NOMO-1 treated with dmso at 0.1 percent for 144 hours (cell line): Measurements from ENCODE around the gene RAB12.
"Not testable (repeated sequence)": the region's sequence is repeated elsewhere in the genome, so short reads cannot be mapped to it uniquely, and the experiment has no call there.

Source experiments
- DNase-seq: peaks from one replicate; lab custom pipeline; 2025; ENCODE audit not compliant: unreplicated experiment; lab: John Stamatoyannopoulos, UW

RAB12 gene, protein sequence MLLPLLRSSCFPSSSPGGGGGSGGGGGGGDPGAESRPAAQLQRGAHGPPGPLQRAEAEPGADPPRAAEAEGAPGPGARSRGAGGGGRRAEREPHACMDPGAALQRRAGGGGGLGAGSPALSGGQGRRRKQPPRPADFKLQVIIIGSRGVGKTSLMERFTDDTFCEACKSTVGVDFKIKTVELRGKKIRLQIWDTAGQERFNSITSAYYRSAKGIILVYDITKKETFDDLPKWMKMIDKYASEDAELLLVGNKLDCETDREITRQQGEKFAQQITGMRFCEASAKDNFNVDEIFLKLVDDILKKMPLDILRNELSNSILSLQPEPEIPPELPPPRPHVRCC

DNA sequence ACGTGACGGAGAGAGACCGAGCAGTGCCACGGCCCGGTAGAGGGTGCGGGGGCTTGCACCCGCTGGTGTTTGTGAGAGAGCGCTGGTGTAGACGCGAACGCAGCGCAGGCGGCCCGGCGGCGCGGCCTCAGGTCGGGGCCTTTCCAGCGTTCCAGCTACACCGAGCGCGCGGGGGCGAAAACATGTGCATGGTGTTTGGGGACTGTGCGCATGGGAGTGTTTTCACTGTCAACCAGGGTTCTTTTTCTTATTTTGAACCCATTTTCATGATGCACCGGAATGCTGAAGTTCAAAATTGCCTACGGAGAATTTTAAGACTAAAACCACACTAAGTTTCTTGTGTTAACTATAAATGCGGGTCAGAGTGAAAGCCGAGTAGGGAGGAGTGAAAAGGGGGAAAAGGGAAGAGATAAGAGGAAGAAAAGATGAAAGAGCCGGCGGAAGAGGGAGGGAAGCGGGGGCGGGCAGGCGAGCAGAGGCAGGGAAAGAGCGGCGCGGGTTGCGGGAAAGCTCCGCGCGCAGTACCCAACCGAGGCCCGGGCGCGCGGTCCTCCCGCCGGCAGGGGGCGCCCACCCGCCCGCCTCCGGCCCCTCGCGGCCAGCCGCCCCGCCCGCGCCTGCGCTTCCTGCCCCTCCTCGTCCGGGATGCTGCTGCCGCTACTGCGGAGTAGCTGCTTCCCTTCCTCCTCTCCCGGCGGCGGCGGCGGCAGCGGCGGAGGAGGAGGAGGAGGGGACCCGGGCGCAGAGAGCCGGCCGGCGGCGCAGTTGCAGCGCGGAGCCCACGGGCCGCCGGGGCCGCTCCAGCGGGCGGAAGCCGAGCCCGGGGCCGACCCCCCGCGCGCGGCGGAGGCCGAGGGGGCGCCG, at the start of gene RAB12:
Gene RAB12 (plus strand): TSS at position 643 of the 864 bp plus-strand sequence. CDS start 3 bp downstream, at position 646.
- peak; percentile 72 for DNase-seq

DNA sequence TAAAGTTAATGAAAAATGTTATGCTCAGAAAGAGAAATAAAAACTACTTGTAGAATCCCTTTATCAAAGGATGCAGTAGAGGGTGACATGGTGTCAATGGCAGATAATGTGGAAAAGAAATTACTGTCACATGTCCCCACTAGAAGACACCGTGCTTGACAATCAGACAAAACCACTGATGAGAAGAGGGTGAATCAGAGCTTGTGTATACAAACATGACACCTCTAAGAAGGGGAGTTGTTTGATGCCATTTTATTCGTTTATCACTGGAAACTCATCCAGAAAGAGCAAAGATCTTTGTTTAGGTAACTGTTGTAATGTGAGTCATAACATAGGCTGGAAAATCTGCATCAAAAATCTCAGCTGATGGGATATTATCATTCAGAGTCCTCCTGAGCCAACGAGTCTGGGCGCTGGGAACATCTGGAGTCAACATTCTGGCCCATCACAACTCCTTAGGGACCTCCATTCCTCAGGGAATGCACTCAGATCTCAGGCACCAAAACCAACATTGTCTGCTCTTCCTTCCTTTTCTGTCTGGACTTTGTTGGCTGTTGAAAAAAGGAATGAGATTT, 49.5 kb upstream of the RAB12 start:
- DNase-seq = no peak

DNA sequence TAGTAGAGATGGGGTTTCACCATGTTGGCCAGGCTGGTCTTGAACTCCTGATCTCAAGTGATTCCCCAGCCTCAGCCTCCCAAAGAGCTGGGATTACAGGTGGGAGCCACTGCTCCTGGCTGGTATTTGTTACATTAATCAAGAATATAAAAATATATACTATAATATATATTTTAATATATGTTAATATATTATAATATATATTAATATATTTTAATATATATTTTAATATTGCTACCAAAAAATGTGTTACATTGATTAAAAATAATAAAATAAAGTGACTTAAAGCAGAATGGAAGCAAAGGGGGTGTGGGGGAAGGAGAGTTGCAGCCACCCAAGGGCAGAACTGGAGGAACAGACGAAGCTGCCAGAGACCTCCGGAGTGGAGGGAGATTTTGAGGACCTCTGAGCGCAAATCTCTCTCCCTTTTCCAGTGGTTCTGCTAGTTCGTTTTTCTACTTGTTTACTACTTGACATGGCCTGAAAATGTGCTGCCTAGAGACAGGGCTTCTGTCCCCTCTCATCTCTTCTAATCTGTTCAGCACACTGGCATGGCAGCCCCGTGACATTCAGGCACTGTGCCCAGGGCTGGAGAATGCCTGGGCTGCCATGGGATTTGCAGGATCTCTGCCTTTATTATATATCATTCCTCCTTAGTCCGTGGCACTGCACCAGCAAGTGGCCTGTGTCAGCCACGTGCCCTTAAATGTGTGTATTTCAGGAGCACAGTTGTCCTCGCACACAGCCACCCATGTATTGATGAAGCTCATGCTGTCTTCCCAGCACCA, 47.9 kb upstream of the RAB12 start:
- no peak for DNase-seq

DNA sequence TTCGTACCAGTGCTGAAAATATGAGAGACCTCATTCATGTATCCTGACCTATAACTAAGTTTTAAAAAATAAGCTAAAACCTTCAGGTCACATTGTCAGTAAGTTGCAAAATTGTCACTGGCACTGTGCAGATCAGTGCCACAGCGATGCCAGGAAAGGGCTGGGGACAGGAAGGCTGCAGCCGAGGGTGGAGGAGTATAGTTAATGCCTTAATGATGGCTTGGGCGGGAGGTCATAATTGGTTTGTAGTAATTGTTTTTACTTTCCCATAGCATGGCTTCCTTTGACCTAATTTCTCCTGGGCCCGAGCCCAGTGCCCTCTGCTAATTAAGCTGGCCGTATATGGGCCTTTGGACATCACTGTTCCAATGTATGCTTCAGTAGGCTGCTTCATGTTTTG, 47.2 kb upstream of the RAB12 start:
- no peak for DNase-seq

DNA sequence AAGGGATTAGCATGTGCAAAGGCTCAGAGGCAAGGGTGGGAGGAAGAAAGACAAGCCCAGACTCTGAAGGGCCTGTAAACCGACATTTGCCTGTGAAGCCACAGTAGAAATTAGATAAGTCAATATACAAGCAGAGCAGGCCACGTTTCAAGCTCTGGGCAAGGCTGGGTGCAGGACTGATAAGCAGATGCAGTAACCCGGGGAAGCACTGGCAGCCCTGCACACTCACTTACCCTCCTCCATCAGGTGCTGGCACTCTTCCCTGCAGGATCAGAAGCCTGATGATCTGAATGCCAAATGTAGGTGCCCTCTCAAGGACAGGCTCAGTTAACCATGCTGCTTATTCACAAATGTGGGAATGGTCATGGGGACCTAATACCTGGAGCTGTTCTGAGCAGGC, 46.3 kb upstream of the RAB12 start:
- DNase-seq = no peak

DNA sequence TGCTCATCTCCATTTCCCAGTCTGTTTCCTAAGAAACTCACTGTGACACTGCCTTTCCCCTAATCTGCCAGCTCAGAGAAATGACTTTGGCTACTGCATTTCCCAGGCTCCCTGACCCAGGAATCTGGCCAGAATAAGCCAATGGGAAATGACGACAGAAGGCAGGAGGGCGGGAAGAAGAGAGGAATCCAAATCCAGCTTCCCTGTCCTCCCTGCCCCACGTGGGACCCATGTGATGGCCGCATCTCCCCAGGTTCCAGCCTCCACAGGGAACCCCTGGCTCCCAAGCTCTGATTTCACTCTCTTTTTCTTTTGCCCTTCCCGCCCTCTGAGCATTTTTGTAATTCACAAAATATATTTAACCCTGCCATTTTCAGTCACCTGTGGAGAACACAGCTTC, 37.8 kb upstream of the RAB12 start:
- DNase-seq = no peak

DNA sequence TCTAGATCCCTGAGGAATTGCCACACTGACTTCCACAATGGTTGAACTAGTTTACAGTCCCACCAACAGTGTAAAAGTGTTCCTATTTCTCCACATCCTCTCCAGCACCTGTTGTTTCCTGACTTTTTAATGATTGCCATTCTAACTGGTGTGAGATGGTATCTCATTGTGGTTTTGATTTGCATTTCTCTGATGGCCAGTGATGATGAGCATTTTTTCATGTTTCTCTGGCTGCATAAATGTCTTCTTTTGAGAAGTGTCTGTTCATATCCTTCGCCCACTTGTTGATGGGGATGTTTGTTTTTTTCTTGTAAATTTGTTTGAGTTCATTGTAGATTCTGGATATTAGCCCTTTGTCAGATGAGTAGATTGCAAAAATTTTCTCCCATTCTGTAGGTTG, 35.5 kb upstream of the RAB12 start:
- DNase-seq = not testable (repeated sequence)

DNA sequence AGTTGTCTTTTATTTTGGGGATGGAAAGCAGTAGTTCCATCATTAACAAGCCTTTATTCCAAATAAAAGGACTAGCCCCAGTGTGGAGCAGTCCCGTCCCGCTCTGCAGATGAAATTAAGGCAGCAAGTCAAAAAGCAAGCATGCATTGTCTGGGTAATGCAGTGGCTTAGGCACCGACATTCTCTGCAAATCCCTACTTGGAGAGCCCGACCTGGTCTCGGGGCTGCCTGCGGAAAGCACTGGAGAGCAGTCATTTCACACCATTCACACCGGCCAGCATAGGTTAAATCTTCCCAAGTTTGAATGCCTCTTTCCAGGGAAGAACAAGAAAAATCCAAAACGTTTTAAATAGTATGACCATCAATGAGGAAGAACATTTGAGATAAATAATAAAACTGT, 24.4 kb upstream of the RAB12 start:
- DNase-seq = no peak

DNA sequence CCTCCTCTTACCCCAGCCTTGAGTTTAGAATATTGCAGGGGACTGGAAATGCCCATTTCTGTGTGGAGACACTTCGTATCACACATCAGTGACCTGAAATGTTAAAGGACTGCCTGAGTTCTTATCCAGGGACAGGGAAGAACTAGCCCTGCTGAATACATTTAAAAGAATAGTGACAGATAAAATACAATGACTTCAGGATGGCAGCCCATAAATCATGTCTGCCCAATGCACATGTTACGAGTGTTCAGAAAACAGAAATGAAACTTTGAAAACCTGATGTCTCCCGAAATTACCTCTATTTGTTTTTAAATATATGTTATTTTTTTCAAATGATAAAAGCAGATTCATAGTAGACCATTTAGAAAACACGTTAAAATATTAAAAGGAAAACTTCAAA, 22.3 kb upstream of the RAB12 start:
- no peak for DNase-seq

DNA sequence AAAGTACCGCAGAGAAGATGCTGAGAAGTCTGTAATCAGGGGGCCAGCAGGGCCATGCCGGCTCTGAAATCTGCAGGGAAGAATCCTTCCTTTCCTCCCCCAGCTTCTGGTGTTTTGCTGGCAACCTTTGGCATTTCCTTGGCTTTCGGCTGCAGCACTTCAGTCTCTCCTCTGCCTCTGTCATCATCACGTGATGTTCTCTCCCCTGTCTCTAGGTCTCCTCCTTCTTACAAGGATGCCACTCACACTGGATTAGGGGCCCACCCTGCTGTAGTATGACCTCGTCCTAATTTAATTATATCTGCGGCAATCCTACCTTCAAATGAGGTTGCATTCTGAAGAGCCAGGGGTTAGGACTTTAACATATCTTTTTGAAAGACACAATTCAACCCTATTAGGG, 13.8 kb upstream of the RAB12 start:
- no peak for DNase-seq

DNA sequence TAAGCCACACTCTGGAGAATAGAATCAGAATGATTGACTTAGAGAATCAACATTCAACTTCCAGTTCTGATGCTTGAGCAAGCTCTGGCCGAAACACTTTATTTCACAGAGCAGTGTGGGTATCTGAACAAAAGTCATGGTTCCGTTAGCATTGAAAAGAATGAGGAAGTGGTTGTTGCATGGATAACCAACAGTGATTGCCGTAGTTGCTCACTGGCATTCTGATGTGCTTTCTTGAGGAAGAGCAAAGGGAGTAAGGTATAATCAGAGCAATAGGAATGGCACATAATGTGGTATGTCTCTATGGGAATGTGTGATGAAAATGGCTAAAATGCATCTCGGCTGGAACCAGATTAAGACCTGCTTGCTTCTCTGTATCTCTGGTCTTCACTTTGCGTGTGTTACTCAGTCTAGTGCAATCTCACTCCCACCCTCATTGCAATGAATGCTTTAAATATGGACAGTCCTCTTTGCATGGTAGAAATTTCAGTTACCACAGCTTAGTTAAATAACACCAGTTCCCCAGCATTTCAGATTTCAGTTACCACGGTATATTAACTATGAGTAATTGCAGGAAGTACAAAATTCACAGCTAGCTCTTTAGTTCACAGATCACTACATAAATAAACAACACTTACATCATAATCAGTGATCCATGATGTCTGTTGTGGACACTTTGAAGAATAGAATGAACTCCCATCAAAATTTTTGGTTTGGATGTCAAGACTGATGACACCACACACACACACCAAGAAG, 7.8 kb upstream of the RAB12 start:
- DNase-seq = peak; percentile 55

DNA sequence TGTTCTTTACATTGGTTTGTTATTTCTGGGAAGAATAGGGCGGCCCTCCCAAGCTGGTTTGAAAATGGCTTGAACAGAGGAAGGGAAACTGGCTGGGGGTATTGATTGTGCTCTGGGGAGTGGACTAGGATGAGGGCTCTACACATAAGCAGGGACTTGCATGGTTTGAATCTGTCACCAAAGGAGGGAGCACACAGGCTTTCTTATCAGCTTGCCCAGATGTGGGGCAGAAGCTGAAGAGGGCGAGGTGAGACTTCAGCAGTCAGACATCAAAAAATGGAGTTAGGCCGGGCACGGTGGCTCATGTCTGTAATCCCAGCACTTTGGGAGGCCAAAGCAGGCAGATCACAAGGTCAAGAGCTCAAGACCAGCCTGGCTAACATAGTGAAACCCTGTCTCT, 7.2 kb upstream of the RAB12 start:
- DNase-seq = no peak

DNA sequence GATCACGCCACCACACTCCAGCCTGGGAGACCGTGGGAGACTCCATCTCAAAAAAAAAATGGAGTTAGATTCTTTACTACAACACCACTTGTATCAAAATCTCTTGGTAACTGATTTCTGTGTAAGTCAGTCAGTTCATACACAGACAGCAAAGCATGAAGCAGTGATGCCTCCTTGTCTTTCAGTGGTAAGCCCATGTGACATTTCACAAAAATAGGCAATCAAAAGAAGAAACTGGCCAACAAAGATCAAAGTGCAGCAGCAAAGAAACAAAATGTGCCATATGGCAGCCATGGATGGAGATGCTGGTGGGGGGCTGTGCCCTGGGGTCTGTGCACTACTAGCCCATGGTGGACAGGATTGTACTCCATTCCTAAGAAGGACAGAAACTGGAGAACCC, 6.7 kb upstream of the RAB12 start:
- DNase-seq = no peak

DNA sequence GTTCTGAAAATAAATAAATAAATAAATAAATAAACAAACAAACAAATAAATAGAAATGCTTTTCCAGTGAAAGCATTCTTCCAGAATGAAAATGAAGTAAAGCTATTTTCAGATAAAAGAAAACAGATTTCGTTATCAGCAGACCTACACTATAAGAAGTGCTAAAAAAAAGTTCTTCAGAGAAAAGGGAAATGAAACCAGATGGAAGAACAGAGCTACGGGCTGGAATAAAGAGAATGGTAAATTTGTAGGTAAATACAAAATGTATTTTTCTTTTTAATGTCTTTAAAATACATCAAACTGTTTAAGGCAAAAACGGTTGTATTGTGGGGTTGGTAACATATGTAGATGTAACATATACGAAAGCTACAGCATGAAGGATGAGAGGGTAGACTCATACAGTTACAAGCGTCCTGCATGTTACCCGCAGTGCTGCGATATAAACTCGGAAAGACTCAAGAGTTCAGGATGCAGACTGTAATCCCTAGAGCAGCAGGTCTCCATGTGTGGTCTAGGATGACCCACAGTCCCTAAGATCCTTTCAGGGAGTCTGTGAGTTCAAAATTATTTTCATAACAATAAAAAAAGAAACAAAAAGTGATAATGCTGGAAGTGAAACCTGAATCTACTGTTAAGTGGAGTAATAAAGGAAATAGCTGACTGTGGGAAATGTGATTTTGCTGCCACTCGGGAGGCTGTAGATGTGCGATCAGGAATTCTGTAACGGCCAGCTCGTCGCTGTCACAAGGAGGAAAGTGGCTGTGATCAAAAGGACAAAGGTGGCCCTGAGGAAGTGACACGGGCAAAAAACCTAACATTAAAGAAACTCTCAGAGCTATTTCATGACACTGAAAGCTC, 5.3 kb upstream of the RAB12 start:
- DNase-seq = peak; percentile 34

DNA sequence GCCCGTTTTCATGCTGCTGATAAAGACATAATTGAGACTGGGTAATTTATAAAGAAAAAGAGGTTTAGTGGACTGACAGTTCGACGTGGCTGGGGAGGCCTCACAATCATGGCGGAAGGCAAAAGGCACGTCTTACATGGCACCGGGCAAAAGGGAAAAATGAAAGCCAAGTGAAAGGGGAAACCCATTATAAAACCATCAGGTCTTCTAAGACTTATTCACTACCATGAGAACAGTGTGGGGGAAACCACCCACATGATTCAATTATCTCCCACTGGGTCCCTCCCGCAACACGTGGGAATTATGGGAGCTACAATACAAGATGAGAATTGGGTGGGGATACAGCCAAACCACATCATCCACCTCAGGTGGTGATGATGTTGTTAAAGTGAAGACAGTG, 3.3 kb upstream of the RAB12 start:
- DNase-seq = no peak

DNA sequence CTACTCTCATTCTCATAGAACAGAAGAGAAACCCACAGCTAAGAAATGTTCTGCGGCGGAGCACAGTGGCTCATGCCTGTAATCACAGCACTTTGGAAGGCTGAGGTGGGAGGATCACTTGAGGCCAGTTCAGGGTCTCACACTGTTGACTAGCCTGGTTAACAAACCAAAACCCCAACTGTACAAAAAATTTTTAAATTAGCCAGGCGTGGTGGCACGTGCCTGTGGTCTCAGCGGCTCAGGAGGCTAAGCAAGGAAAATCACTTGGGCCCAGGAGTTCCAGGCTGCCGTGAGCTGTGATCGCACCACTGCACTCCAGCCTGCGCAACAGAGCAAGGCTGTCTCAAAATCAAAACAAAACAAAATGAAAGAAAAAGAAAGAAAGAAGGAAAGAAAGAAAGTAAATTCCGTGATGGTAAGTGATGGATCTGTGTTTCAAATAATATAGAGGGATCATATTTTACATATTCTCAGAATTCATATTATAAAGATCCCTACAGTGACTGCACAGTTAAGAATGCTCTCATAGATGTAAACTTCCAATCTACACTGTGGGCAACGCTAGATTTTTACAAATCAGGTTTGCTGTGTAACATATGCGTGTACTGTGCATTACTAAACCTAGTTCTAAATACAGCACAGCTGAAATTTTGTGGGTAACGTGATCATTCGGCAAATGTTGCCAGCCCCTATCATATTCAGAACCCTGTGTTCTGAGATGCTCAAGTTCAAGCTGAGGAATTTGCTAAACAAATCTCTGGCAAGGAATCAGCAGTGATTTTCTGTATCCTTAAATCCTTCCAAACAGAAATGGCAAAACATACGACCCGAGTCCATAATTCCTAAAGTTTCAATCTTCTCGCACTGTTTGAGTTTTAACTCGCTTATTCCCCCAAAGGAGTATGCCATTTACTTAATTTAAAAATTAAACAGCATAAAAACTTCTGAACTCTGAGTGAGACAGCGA, 1.2 kb upstream of the RAB12 start:
- DNase-seq = no peak

DNA sequence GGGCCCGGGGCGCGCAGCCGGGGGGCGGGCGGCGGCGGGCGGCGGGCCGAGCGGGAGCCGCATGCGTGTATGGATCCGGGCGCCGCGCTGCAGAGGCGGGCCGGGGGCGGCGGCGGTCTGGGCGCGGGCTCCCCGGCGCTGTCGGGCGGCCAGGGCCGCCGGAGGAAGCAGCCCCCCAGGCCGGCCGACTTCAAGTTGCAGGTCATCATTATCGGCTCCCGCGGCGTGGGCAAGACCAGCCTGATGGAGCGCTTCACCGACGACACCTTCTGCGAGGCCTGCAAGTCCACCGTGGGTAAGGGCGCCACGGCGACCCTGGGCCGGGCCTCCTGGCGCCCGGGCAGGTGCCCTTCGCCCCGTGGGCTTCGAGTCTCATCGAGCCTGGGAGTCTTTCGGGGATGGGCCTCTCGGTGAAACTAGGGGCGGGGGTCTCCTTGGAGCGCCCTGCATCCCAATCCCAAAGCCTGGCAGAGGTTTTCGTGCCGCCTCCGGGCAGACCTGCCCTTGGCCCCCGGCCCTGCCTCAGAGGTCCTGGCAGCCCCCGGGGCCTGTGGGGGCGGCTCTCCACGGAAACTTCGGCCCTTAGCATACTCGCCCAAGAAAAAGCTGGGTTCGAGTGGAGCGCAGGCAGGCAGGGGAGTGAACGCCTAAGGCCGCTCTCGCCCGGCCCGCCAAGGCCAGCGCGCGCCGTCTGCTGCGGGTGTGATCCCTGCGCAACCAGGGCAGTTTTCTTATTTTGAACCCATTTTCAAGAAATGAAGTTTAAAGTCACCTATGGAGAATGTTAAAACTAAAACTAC, 622 bp downstream of the RAB12 start:
- DNase-seq = no peak

DNA sequence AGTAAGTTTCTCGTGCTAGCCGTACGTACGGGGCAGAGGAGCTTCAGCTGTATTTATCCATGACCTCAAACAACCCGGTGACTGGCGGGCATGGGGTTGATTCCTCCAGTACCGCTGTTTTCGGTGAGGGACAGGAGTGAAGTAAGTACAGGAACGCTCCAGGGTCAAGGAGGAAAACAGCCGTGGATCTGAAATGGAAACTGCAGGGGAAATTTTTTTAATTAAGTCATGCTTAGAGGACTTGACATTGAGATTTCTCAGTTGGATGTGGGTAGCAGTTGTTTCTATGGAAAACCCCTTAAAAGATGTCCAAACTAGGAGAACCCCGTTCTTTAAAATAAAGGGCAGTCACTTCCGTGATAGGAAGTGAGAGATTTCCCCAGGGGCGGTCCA, 1.2 kb downstream of the RAB12 start:
- no peak for DNase-seq
